ENCODE results near the gene MICALL2.

The MICALL2 gene

DNA sequence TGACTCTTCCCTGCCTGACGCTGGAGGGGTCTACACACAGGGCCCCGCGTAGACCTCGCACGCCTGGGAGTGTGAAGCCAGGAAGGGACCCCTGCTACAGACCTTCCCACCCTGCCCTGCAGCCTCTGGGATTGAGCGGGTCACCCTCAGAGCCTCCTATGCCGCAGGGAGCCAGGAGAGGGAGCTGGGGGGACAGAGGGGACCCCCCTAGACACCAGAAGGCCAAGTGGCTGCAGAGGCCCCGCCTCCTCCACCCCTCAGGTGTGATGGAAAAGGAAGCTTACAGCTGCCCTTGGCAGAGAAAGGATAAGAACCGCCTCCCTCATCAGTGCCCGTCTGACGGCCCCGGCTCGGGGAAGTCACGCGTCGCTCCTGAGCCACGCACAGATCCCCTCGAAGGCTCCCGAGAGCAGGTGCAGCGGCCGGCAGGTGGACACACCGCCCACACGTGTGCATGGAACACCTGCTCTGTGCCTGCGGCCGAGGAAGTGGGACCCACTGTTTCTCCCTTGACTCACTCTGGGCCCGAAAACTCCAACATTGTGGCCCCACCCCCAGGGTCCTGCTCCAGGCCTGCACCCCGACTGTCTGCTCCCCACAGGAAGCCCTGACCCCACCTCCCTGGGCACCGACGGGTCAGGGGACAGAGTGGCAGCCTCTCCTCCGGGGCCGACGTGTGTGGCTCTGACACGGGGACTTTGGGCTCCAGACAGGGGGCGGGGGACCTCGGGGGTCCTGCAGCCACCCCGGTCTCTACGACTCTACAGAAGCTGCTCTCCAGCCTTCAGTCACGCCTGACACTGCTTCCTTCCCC lies 73.3 kb downstream of the MICALL2 start:
- no peak for TF ChIP-seq ZFX (IDR thresholded peaks at IDR 0.05; ENCODE audit: borderline replicate concordance)
- TF ChIP-seq, protein P1, sequence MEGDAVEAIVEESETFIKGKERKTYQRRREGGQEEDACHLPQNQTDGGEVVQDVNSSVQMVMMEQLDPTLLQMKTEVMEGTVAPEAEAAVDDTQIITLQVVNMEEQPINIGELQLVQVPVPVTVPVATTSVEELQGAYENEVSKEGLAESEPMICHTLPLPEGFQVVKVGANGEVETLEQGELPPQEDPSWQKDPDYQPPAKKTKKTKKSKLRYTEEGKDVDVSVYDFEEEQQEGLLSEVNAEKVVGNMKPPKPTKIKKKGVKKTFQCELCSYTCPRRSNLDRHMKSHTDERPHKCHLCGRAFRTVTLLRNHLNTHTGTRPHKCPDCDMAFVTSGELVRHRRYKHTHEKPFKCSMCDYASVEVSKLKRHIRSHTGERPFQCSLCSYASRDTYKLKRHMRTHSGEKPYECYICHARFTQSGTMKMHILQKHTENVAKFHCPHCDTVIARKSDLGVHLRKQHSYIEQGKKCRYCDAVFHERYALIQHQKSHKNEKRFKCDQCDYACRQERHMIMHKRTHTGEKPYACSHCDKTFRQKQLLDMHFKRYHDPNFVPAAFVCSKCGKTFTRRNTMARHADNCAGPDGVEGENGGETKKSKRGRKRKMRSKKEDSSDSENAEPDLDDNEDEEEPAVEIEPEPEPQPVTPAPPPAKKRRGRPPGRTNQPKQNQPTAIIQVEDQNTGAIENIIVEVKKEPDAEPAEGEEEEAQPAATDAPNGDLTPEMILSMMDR (IDR thresholded peaks at IDR 0.05), result no peak
- no peak overlapping the region for H3K27ac ChIP-seq

DNA sequence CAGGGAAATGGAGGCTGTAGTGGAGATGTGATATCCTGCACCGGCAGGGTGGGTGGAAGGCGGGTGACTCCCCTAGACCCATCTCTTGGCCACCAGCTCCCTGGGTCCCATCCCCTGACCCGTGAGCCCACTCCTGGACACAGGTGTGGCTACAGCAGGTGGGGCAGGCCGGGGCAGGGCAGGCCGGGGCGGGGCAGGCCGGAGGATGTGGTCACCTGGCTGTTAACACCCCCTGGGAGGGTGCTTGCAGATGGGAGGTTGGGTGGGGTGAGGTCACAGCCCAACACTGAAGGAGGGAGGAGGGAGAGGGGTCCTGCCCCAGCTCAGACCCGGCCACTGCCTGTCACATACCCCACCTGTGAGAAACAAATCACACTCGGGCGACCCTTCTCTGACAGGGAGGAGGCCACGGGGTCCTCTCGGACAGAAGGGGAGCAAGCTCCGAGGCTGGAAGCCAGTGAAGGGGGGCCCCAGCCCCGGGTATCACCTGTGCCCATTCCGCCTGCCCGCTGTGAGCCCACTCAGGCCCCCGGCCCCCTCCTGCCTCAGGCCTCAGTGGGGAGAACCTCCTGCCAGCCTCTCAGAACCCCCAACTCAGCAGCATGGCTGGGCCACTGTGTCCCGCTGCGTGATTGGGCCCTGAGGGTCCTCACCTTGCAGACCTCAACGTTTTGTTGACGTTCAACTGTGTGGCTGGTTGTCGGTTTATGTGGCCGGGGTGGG lies 74.0 kb downstream of the MICALL2 start:
- no peak for TF ChIP-seq ZFX (IDR thresholded peaks at IDR 0.05; ENCODE audit: borderline replicate concordance)
- TF ChIP-seq, protein P1 (IDR thresholded peaks at IDR 0.05), result no peak
- H3K27ac ChIP-seq, result no peak overlapping the region

Data from 22Rv1 (cell line).